OCI-M2 (cell line): ENCODE measurements around the gene FAHD2A.
"Not testable (repeated sequence)": the region's sequence is repeated elsewhere in the genome, so short reads cannot be mapped to it uniquely, and the experiment has no call there.

ENCODE experiments used
- DNase-seq: peaks from one replicate; lab custom pipeline; 2025; ENCODE audit not compliant: unreplicated experiment; lab: John Stamatoyannopoulos, UW

FAHD2A gene

GRCh38 chr2:95433973-95434372 lies 31.5 kb downstream of the FAHD2A start:
- DNase-seq: not testable (repeated sequence)

- not testable (repeated sequence) for DNase-seq
Observed at GRCh38 chr2:95434507-95435076, 32.1 kb downstream of the FAHD2A start.

GRCh38 chr2:95435162-95435871 lies 32.8 kb downstream of the FAHD2A start:
- DNase-seq: not testable (repeated sequence)

GRCh38 chr2:95435872-95436209 lies 33.3 kb downstream of the FAHD2A start:
- DNase-seq: not testable (repeated sequence)

GRCh38 chr2:95442474-95443099 lies 40.1 kb downstream of the FAHD2A start:
- not testable (repeated sequence) for DNase-seq

GRCh38 chr2:95445317-95445716 lies 42.8 kb downstream of the FAHD2A start:
- DNase-seq: not testable (repeated sequence)

- not testable (repeated sequence) for DNase-seq
Observed at GRCh38 chr2:95463292-95463691, 60.8 kb downstream of the FAHD2A start.
